ENCODE data around the gene WNT5B.

The WNT5B gene

GRCh38 chr12:1656902-1657301, 27.9 kb downstream of the WNT5B start:
- DNase-seq, result no peak

DNA sequence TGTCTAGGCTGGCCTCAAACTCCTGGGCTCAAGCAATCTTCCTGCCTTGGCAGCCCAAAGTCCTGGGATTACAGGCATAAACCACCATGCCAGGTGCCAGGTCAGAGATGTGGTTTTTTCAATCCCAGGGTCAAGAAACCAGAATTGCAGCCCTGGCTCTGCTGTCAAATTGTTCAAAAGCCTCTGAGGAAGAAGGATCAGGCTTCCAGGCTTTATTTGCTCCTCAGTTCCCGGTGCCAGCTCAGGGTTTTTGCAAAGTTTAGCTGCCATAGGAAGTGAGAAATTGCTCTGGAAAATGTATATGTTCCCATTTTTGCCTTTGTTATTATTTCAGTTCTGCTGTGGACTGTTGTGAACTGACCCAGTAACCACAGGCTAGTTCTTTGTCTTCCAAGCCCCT, 28.7 kb downstream of the WNT5B start:
- no peak for DNase-seq

DNA sequence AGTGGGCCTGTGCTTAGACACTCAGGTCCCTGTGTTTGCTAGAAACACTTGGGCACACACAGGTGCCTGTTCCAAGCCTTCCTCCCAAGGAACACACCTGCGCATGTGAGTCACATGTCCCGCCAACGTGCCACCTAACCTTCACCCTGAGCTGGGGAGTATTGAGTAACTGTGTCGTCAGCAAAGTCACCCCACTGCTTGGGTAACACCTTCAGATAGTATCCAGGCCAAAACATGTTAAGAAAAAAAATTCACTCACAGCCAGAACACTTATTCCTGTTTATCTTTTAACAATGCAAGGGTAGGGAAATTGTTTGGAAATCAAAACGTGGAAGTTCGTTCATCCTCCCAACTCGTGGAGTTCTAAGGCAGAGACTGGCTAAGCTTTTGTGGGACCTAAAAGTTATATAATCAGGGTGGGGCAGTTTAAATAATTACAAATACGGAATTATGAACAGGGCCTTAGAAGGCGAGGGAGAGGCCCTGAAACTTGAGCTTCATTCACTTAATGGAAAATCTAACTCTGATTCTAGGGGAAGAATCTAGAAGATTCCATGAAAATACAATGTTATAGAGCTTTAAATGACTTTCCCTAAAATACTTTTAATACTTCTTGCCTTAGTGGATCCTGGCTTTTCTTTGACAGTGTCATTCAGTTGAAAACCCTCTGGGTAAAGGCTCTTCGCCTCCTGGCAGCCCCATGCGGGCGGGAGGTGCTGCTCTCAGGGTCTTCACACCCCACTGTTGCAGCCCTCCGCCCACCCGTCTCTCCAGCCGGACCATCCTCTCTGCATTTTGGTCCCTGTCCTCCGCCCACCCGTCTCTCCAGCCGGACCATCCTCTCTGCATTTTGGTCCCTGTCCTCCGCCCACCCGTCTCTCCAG, 31.5 kb downstream of the WNT5B start:
- DNase-seq, result no peak

DNA sequence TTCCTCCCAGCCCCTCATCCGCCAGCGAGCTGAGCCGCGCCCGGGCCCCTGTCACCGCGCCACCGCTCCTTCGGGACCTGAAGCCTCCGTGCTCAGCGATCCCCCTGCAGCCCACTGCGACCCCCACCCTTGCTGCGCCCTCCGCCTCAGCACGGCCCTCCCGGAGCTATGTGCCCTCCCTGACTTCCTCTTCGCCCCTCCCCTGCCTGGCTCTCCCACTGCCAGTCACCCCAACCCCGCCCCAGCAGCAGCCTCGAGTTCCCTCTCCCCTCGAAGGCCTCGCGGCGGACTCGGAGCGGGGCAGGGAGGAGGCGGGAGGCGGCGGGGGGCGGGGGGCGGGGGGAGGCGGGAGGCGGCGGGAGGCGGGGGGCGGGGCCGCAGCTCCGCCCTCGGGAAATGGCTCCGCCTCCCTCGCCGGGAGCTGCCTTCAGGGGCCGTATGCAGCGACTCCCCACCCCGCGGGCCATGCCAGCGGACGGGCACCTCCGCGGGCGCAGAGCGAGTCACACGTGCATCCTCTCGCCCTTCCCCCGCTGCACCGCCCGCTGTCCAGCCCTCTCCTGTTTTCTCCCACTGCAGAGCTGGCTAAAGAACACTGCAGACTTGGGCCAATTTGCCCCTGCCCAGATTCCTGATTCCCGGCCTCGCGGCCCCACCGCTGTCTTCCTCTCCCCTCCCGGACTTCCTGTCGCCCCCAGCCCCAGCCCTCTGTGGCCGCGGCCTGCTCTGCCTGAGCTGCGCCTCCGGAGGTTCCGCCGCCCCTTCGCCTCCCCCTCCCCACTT, 32.7 kb downstream of the WNT5B start:
- peak; percentile 68 to 92 for DNase-seq

DNA sequence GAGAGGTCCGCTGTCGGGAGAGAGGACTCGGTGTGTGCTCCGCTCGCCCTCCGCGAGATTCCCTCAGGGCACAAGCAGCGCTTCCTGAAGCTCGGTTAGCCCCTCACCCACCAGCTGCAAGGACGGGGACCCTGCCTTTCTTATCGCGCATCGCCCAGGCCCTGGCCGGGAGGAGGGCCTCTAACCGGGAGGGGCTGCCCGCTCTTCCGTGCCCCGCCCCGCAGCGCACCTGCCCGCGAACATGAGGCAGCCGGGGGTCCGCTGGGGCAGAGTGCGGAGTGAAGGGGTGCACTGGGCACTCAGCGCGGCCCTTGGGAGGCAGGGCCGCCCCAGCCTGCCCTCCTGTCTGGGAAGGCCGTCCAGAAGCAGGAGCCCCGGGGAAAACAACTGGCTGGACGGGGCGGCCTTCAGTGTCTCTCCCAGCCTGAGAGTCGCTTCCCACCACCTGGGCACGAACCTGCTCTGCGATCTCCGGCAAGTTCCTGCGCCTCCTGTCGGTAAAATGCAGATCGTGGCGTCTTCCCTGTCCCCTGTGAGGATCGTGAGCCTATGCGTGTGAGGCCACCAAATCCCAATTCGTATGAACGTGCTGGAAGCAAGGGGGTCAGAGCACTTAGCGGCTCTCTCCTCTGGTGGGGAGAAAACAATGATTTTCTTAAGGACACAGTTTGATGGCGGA, 33.9 kb downstream of the WNT5B start:
- DNase-seq, result no peak

- DNase-seq, result no peak
Observed at GRCh38 chr12:1663440-1664132, 34.6 kb downstream of the WNT5B start.

DNA sequence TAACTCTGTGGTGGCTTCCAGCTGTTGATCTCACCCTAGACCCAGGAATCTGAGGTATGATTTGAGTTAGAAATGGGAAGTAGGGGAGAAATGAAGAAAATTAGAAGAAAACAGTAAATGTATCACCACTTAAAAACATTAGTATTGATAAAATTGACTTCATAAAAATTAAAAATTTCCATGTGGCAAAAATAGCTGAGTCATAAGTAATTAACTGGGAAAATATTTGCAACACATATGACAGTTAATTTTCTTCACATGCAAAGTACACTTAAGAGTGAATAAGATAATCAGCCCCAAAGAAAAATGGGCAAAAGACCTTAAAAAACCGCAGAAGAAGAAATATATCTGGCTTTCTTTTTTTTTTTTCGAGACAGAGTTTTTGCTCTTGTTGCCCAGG, 36.3 kb downstream of the WNT5B start:
- no peak for DNase-seq

GRCh38 chr12:1666215-1666614, 37.2 kb downstream of the WNT5B start:
- no peak for DNase-seq

DNA sequence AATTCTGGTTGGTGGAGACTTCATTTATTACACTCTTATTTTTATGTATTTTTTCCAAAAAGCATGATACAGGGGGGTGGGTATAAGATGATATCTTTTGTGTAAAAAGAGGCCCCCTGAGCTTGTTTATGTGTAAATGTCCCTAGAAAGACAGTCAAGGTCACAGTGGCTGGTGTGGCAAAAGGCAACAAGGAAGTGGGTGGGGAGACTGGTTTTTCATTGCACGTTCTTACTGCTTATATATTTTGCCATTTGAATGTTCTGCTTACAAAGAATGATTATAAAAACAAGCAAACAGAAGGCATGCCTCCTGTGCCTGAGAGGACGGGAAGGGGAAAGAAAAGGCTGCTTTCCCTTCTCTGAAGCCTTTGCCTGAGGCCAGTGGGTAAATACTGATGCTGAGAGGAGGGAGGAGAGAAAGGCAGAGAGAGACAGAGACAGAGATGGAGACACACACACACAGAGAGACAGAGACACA, 37.7 kb downstream of the WNT5B start:
- no peak for DNase-seq

DNA sequence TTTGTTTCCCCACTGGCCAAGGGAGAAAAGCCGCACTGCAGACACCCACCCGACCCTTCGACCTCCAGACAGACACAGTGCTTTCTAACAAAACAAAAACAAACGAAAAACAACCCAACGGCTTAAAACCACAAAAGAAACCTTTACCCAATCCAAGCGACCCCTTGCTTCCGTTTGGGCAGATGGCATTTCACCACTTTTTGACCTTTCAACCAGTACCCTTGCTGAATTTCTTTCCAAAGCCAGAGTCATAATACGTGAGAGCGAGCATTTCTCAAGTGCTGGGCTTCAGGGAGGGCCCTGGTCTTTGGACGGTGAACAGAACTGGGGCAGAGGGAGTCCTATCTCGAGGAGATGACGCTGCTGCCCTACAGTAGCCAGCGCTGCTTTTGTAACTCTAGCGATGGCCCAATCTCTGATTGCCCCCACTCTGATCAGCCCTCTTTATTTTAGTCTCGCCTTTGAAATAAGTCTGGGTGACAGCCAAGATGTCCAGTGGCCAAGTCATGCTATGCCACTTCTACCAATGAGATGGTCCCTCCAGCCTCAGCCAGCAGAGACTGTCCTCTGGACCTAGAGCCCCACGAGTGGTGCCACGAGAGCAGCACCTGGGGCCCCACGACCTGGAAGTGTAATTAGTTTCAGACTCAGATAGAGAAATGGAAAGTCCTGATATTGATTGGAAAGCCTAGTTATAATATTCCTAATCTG, 40.0 kb downstream of the WNT5B start:
- DNase-seq, result peak in 1 of 2 donors; percentile 67

GRCh38 chr12:1670358-1671268, 41.6 kb downstream of the WNT5B start:
- no peak for DNase-seq

DNA sequence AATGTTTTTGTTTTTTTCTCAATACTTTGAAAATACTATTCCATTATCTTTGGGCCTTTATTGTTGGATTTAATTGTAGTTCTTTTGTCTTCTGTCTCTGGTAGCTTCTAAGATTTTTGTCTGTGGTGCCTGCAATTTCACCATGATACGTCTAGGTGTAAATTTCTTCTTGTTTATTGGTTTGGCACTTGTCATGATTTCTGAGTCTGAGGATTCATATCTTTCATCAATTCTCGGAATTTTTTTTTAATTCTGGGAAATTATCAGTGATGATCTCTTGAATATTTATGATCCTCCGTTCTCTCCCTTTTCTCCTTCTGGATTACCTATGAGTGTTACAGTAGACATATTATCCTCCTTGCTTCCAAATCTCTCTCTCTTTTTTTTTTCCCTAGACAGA, 47.0 kb downstream of the WNT5B start:
- DNase-seq, result no peak

DNA sequence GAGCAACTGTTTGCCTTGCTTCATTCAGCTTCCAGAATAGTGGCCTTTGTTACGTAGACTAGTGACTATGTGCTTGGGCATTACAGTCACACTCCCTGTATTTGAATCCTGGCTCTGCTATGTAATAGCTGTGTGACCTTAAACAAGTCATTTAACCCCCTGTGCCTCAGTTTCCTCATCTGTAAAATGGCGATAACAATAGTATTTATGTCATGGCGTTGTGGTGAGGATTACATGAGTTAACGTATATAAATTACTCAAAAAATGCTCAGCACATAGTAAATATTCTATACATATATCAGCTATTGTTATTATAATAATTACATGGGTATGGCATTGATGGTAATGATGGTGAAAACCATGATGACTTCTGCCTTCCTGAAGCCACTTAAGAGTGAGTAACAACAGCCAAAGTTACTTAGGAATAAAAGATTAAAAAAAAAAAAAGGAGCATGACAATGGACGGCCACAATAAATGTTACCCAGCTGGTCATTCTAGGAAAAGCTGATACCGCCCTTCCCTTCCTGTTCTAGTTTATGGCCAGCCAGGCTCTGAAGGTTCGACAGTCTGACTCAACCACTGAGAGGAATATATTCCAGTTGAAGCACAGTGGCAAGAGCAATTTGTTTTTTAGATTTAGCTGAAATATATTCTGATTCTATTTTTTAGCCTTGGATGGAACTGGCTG, 51.9 kb downstream of the WNT5B start:
- no peak for DNase-seq

- no peak for DNase-seq
Observed at GRCh38 chr12:1681493-1681807, 52.4 kb downstream of the WNT5B start.

DNA sequence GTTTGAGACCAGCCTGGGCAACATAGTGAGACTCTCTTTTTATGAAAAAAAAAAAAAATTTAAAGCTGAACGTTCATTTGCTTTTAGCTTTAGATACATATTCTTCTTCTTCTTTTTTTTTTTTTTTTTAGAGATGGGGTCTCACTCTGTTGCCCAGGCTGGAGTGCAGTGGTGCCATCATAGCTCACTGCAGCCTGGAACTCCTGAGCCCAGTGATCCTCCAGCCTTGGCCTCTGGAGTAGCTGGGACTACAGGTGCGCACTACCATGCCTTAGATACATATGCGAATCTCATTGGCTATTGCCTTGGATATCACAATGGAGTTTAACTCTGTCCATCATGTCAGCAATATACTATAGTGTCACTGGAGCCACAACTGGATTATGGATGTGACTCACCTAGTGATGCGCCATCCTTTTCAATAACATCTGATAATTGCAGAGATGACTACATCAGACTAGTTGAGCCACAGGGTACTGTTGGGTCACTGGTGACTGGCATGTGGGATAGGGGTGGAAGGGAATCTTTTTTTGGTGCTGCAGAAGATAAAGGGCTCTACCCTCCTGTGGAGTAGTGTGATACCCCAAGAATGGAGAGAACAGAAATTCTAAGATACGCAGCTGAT, 59.2 kb downstream of the WNT5B start:
- no peak for DNase-seq

- peak; percentile 82 to 87 for DNase-seq
Observed at GRCh38 chr12:1690578-1691122, 61.6 kb downstream of the WNT5B start, which contains the start of gene ADIPOR2. ADIPOR2 (plus strand) TSS chr12:1691070; CDS start chr12:1754344, 63,274 bp downstream.

GRCh38 chr12:1691123-1692007, 62.3 kb downstream of the WNT5B start:
- DNase-seq, result peak in 1 of 2 donors; percentile 59

DNA sequence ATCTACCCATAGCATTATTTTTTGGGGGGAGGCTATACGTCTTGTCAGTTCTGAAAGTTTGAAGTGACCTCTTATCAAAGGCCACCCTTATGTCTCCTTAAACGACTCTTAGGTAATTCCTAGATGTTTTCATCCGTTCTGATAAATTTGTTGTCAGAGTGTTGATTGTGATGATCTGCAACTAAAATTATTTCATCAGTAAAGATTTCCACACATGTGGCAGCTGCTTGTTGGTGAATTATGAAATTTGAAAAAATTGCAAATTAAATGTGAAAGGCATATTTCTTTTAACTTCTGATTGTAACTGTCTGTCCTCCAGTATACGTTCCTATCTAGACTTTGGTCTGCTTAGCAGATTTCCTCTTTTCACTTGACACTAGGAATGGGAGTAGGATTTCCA, 63.2 kb downstream of the WNT5B start:
- no peak for DNase-seq

Measured in bone marrow (tissue), 2 donors.